Dermis blood vessel endothelial cell (primary cell): ENCODE measurements around the gene SLC22A5. TPM values are rescaled to one million over a fixed set of nuclear protein-coding genes. Genes with fewer than 3 reads are reported as not detected.
"Not testable (repeated sequence)": the region's sequence is repeated elsewhere in the genome, so short reads cannot be mapped to it uniquely, and the experiment has no call there.

Source experiments
- DNase-seq: peaks from one replicate; pipeline ENCODE4 v3.0.0; 2010
- total RNA-seq: library from RNA; depleted of rRNA; stranded (reverse); fragments of >200 nt; gene quantifications from 2 replicates; pipeline ENCODE4 v1.2.3, GENCODE V29; 2014

The SLC22A5 gene
- total RNA-seq, 1 donor from 2014 or later: 4.8 TPM

DNA sequence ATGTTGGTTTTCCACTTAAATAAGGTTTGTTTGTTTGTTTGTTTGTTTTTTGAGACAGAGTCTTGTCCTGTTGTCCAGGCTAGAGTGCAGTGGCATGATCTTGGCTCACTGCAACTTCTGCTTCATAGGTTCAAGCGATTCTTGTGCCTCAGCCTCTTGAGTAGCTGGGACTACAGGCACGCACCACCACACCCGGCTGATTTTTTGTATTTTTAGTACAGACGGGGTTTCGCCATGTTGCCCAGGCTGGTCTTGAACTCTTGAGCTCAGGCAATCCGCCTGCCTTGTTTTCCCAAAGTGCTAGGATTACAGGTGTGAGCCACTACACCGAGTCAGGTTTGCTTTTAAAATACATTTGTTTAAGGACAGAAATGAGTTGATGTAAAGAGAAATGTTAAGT is 46.0 kb downstream of the SLC22A5 start:
- DNase-seq: not testable (repeated sequence)

DNA sequence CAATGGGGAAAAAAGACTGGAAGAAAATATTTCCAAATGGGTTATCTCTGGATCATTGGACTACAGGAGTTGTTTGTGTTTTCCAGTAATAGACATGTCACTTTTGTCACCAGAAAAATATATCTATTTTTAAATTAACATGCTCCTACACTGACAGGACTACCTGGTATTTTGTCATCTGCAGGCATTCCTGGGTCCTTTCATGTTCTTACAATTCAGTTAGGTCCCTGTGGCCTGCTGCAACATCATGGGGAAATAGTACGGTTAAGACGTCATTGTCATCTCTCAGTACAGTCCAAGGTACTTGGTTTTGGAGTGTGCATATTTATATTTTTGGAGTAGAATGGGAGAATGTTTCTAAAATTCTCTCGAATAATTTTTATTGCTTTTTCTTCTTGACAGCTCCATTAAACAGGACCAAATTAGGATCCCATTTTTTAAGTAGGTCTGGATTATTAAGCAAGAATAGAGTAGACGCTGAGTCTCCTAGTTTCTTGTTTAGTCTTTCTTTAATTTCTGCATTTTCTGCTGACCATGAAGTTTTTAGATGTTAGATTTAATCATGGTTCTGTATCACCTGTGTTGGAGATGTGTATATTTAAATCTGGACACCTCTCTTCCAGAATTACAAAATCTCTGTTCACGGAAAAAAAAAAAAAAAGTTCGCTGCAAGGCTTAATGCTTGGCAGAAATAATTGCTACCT is 46.9 kb downstream of the SLC22A5 start:
- no peak for DNase-seq

DNA sequence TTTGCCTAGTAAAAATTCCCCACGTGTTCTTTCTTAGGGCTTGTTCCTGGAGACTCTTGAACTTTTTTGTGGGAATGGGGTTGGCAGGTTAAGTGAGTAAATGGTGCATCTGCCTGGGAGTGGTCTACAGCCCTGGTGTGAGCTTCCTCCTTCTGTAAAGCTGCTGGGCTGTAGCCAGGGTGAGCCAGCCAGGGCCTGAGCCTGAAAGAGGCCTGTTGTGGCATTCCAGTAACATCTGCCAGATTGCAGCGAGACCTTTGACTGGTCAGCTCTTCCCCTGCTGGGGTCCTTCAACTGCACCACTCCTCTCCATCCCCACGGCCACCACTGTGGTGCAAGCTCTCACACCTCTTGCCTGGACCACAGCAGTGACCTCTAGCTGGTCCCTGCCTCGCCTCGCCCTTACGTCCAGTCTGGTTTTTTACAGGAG is 47.5 kb downstream of the SLC22A5 start:
- no peak for DNase-seq

DNA sequence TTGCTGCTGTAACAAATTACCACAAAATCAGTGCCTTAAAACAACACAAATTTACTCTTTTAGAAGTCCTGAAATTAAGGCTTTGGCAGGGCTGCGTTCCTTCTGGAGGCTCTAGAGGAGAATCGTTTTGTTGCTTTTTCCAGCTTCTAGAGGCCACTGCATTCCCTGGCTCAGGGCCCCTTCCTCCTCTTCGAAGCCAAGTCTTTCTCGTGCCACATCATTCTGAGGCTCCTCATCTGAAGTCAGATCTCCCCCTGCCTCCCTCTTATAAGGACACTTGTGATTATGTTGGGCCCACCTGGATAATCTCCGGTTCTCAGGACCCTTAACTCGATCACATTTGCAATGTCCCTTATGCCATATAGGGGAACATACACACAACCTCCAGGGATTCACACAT is 48.0 kb downstream of the SLC22A5 start:
- DNase-seq: no peak

DNA sequence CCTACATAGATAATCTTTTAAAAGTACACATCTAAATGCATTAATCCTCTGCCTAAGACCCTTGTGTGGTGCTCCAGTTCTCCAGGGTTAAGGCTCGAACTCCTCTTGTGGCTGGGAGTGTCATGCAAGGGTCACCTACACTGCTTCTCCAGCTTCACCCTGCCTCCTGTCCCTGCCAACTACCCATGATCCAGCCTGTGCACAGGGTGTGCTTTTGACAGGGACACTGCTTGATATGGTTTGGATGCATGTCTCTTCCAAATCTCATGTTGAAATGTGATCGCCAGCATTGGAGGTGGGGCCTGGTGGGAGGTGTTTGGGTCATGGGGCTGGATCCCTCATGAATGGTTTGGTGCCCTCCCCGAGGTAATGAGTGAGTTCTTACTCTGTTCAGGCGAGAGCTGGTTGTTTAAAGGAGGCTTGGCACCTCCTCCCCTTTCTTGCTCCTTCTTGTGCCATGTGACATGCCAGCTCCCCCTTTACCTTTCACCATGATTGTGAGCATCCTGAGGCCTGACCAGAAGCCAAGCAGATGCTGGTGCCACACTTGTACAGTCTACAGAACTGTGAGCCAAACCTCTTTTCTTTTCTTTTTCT is 48.5 kb downstream of the SLC22A5 start:
- no peak for DNase-seq

DNA sequence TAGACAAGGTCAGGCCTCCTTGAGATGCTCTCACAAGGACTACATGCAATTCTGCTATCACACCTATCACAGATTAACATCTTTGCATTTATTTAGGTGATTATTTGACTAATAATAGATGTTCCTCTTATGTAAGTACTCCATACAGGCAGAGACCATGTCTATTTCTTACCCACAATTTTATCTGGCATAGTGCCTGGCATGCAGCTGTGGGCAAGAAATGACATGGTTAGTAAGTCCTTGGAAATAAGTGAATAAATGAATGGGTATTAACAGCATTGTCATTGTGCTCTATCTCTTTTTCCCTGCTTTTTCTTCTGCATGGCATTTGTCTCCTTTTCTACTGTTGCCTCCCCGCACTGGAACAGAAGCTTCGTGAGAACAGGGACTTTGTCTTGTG is 49.4 kb downstream of the SLC22A5 start:
- no peak for DNase-seq

DNA sequence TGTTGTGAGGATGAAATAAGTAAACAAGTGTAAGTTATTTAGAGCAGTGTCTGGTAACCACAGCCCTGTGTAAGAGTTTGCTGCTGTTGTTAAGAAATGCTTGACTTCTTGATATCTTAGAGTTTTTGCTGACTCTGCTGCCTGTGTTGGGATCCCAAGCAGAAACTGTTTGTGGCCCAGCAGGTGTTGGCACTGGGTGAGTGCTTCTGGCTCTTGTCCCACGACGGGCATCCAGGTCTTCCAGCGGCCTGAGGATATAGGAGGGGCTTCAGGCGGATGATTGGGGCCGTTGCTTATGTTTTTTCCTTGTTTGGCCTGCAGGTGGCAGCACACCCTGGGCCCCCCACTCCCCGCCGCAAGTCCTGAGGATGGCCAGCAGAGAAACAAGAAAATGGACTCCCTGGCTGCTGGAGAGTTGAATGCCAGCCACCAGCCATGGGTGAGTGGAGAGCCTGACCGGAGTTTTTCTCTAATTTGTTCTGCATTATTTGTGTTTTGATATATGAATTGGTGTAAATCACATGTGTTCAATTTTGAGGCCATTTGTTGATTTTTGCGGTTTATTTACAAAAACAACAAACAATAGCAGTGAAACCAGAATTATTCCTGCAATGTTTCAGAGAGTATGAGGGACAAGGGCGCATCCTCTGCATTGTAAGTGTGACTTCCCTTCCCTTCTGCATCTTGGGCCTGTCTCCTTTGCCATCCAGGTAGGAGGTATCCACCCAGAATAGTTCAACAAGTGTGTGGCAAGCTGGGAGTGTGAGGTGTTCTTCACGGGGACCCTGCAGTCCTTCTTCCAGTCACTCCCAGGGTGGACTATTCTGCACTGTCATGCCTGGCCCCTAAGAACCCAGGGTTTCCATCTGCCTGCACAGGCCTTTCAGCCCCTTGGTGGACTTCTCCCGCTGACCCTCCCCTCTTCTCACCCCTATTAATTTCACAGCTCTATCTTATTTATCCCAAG is 50.3 kb downstream of the SLC22A5 start:
- peak; percentile 91 for DNase-seq

DNA sequence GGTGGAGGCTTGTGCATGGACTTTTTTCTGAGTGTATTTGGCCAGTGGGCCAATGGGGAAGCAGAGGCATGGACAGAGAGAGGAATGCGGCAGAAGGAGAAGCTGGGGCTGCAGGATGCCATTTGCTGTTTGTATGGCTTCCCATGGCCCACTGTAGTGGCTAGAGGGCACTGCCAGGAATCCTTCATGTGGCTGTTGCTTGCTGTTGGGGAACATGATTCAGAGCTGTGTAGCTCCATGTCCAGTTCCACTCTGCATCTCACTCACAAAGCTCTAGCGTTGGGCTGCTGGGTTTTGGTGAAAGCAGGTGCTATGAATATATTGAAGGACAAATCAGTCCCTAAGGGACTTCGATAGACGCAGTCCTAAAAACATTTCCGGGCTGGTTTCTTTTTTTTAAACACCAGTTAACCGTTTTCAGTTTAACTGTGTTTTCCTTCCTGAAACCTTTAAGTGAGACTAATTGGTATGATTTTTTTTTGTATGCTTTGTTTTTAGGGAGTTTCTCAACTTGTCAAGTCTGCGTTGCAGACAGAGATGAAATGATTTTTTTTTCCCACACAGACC is 51.3 kb downstream of the SLC22A5 start:
- peak; percentile 58 for DNase-seq

DNA sequence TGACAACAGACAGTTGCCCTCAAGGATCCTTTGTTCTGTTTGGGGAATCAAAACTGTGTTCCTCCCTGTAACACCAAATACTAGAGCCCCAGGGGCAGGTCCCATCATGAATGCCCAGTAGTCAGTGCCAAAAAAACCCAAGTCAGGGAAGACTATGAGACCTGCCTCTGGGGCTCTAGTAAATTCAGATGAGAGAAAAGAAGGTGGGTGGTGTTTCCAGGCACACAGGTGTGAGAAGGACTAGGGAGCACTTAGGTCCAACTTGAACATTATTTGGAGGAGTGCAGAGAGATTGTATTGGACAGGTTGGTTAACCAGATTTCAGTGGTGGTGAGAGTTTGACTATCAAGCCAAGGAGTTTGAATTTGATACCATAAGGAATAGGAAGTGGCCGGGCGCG is 52.0 kb downstream of the SLC22A5 start:
- no peak for DNase-seq

DNA sequence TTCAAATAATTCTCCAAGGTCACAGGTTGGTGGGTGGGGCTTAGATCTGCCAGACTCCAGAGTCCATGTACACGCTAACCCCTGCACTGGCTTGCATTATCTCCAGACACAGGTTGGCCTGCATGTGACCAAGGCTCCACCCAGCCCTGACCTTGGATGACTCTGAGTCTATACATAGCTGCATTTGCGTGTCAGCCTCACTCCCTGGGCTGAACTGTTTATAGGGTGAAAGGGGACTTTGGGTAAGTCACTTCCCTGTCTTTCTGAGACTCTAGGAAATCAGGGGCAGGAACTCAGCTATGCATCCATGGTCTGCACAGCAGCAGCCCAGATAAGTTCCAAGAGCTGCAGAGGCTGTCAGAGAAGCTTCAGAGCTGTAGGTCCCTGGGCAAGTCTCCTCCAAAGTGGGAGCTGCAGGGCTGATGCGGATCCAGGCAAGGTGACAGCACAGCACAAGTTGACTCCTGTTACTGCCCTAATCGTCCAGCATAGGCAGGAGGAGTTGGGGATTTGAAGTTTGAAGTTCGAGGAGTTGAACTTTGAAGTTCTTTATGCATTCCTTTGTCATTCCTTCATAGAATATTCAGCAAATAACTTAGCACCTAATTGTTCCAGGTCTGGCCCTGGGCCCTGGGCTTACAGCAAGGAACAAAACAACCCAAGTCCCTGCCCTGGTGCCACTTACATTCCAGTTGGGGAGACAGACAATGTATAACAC is 53.4 kb downstream of the SLC22A5 start:
- peak; percentile 51 for DNase-seq

DNA sequence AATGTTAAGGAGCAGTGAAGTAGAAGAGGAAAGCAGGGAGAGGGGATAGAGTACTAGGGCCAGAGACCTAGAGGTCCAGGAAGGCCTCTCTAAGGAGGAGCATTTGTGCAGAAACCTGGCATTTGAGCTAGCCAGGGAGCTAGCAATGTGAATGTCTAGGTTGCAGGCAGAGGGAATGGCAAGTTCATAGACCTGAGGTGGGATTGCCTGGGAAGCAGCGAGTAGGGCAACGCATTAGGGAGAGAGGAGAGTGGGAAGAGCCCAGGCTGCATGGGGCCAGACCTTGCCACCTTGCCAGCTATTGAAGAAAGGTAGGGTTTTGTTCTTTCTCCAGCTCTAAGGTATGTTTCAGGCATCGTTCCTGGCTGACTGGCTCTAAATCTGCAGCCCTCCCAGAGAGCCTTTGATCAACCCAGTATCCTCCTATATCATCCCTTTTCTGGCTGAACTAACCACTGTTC is 54.0 kb downstream of the SLC22A5 start:
- DNase-seq: no peak

DNA sequence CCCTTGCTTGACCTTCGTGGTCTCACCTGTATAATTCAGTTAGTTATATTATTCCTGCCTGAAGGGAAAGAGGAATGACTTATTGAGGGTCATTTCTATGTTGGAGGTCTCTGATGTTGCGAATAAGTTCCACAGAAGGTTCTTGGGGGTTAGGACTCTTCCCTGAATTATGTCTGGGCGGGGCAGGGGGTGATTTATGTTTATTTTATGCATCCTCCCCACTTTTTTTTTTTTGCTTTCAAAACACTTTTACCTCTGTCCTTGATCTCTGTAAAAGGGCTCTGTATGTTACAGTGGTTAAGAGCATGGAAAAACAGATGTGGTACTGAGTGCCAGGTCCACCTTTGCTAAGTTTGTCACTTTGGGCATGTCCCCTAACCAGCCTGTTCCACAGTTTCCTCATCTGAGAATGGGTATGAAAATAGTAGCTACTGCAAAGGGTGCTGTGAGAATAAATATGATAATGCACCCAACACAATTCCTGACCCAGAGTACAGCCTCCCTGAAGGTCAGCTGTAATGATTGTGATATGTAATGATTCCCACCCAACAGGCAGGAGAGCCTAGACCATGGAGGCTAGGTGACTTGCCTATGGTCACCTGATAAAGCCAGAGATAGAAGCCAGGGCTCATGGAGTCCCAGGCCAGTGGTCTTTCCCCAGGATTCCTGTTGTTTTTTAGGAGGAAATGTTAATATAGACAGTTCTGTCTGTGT is 54.8 kb downstream of the SLC22A5 start:
- DNase-seq: no peak

DNA sequence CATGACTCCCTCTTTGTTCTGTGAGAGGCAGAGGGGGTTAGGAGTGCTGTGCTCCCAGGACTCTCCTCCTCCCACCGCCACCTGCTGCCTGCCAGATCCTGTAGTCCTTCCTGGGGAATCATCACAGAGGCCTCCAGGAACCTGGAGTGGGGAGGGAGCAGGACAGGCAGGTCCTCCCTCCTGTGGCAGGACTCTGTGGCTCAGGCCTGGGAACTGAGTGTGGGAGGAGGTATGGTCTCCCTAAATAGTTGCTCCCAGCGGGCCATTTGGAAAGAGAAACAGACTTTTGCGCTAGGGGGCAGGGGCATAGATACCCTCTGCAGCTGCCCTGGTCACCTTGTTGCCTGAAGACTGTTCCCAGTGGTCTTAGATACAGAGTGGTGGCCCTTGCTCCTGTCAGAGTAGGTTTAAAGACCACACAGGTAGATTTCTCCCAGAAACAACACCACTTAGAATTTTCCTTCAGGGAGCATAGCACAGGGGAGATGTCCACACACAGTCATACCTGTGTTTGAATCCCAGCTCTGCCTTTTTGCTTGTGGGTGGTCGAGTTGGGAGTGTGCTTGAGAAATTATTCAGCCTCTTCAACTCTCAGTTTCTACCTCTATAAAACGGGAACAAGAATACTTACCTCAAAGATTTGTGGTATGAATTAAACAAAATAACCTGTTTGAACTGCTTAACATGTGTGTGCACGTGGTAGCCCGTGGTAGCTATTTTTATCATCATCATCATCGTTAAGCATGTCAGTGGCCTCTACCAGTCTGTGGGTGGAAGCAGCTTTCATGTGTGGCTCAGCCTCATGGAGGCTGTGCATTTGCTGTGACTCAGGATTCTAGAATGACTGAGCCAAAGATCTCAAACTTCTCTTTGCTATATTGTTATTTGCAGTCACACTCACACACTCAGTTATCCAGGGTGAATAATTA is 55.8 kb downstream of the SLC22A5 start:
- DNase-seq: peak; percentile 43

DNA sequence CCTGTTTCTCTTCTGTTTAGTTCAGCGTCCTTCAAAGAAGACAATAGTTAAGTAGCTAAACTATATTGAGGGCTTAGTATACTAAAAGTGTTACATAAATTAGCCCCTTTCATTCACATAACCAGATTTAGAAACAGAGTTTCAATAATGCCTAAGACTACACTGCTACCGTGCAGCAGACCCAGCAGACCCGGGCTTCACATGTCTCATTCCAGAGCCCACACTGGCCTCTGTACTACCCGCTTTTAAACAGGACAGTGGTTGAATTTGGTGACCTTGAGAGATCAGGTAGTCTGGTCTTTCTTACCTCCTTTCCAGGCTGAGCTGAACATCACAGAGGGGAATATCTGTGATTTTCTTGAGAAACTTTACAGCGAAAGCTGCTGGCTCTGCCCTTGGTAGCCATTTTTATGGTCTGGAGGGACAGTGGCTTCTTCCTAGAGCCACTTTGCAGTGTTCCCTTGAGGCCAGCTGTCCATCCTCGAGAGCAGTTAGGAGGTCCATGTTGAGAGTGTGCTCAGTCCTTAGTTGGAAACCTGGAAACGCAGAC is 56.5 kb downstream of the SLC22A5 start:
- no peak for DNase-seq

DNA sequence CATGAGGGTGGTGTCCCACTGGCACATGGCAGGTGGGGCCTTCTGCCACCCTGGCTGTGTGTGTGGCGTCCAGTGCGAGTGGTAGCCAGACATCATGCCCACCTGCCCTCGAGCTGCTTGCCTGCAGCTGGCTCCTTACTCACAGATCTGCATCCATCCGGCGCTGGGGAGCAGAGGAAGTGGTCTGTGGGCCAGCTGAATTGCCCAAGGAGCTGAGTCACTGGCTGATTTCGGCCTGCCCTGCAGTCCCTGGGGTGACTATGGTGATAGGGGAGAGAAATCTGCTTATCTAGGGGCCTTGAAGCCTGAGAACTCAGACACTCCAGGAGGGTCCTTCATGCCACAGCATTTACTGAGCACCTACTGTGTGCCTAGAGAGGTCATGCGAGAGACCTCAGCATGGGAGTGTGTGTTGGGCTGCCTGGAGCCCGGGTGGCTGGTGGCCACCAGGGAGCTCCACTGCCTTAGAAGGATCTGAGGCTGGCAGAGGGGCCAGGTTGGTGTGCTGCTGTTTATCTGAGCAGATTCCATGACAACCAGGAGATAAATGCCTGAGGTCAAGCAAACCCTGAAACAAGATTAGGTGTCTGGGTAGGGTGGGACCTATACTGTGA is 57.1 kb downstream of the SLC22A5 start:
- DNase-seq: peak; percentile 91

DNA sequence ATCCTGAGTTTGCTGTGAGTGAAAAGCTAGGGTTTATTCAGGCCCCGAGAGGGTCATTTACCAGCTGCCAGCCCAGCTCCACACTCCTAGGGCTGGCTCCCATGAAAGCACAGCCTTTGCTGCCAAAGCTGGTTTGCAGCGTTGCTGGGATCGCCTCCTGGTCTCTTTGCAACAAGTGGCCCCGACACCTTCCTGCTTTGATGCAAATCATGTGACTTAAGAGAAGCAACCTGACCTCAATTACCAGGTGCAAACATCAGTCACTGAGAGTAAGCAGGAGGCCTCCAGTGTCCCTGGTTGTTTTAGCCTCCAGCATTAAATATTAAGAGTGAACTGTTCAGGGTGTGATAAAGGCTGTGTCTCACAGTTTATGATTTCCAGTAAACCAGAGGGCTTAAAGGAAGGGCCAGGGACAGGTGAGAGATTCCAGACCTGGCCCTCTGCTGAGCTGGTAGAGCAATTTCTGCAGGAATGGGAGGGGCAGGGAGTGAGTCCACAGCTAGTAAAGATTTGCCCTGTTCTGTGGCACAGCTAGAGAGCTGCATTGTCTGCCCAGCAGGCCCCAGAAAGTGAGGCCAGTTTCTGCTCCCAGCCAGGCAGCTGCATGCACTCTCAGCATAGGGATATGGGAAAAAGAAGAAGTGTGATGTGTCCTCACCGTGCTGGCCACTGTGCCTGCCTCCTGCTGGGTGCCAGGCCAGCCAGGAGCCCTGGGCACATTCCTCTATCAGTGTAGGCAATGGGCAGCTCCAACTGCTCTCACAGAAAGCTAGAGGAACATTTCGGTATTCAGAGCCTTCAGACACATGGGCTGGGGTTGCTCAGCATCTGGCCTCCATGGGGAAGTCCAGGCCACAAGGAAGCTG is 58.0 kb downstream of the SLC22A5 start:
- no peak for DNase-seq

DNA sequence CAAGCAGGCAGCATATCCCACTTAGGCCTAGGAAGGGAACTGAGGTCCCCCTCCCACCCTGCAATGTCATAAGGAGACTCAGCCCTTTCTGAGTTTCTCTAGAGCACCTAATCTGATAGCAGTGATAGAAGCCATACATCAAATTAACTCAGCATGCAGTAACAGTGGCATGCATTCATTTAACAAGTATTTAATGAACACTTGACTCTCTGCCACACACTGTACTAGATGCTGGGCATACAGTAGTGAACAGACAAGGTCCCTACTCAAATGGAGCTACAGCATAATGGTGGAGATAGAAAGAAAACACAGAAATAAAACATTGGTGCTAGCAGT is 58.6 kb downstream of the SLC22A5 start:
- no peak for DNase-seq
